Neural progenitor cell (in vitro differentiated cells): ENCODE data around the gene LCK. TPM values are rescaled to one million over a fixed set of nuclear protein-coding genes. Genes with fewer than 3 reads are reported as not detected.

Experiments used
- DNase-seq: peaks from one replicate; pipeline ENCODE4 v3.0.0-alpha.2; 2016; ENCODE audit warnings: low spot score
- H2AFZ ChIP-seq: fragments of 200-600 bp; sonication (generic); replicated peaks from 2 replicates; pipeline ENCODE4 v1.6.1; 2016; ENCODE audit warnings: antibody characterized with exemption
- H3F3A ChIP-seq: fragments of 200-600 bp; sonication (generic); 2 replicates; pipeline ENCODE4 v1.6.1; 2016; ENCODE audit warnings: antibody characterized with exemption, low read depth
- H3K27ac ChIP-seq: fragments of 200-600 bp; sonication (generic); 2 replicates; pipeline ENCODE4 v1.5.1; 2016; ENCODE audit warnings: mild to moderate bottlenecking
- H3K27me3 ChIP-seq: fragments of 200-600 bp; sonication (generic); 2 replicates; pipeline ENCODE4 v1.6.1; 2016; ENCODE audit warnings: mild to moderate bottlenecking, moderate library complexity
- H3K36me3 ChIP-seq: fragments of 200-600 bp; sonication (generic); 2 replicates; pipeline ENCODE4 v1.5.1; 2016
- H3K4me1 ChIP-seq: fragments of 200-600 bp; sonication (generic); 2 replicates; pipeline ENCODE4 v1.6.1; 2016; ENCODE audit warnings: mixed run types
- H3K4me2 ChIP-seq: fragments of 200-600 bp; sonication (generic); 2 replicates; pipeline ENCODE4 v1.6.1; 2016
- H3K4me3 ChIP-seq: fragments of 200-600 bp; sonication (generic); 2 replicates; pipeline ENCODE4 v1.5.1; 2016
- H3K79me2 ChIP-seq: fragments of 200-600 bp; sonication (generic); 2 replicates; pipeline ENCODE4 v1.6.1; 2016; ENCODE audit warnings: low read depth
- H3K9ac ChIP-seq: fragments of 200-600 bp; sonication (generic); 2 replicates; pipeline ENCODE4 v1.6.1; 2016
- H3K9me3 ChIP-seq: fragments of 200-600 bp; sonication (generic); 2 replicates; pipeline ENCODE4 v1.5.1; 2016; ENCODE audit warnings: low read depth
- H4K20me1 ChIP-seq: fragments of 200-600 bp; sonication (generic); 2 replicates; pipeline ENCODE4 v1.6.1; 2016; ENCODE audit warnings: low read depth
- H3K27ac Mint-ChIP-seq: 3 replicates; pipeline ENCODE4 v1.8.0; 2021; ENCODE audit warnings: mixed read lengths
- H3K27me3 Mint-ChIP-seq: 2 replicates; pipeline ENCODE4 v1.8.0; 2022; ENCODE audit warnings: low read depth, mild to moderate bottlenecking, inconsistent platforms, moderate library complexity, mixed read lengths; ENCODE audit not compliant: insufficient read depth
- H3K36me3 Mint-ChIP-seq: 3 replicates; pipeline ENCODE4 v1.8.0; 2021; ENCODE audit warnings: mixed read lengths
- H3K4me1 Mint-ChIP-seq: 3 replicates; pipeline ENCODE4 v1.8.0; 2021; ENCODE audit warnings: mixed read lengths
- H3K4me3 Mint-ChIP-seq: 3 replicates; pipeline ENCODE4 v1.8.0; 2021; ENCODE audit warnings: mild to moderate bottlenecking, moderate library complexity, mixed read lengths
- H3K9me3 Mint-ChIP-seq: 3 replicates; pipeline ENCODE4 v1.8.0; 2020; ENCODE audit warnings: mixed read lengths
- CTCF ChIP-seq: fragments of 200-600 bp; sonication (generic); IDR thresholded peaks from 2 replicates; pipeline ENCODE4 v1.5.1; 2017; ENCODE audit warnings: antibody characterized with exemption, mild to moderate bottlenecking
- EZH2 ChIP-seq: fragments of 200-600 bp; sonication (generic); IDR thresholded peaks from 2 replicates; pipeline ENCODE4 v1.6.1; 2017; ENCODE audit warnings: antibody characterized with exemption, mild to moderate bottlenecking, moderate library complexity
- EZH2phosphoT487 ChIP-seq: fragments of 200-600 bp; sonication (generic); IDR thresholded peaks from 2 replicates; pipeline ENCODE4 v1.6.1; 2017; ENCODE audit warnings: antibody characterized with exemption
- total RNA-seq: library from RNA; depleted of rRNA; stranded (reverse); fragments of >200 nt; gene quantifications from 2 replicates; pipeline ENCODE4 v1.2.3, GENCODE V29; 2015; ENCODE audit warnings: low replicate concordance

LCK gene
- total RNA-seq, 1 donor from 2014 or later = 0.32 TPM

- no peaks in the 10 kb centered on the region for H3K36me3 Mint-ChIP-seq
- Histone ChIP-seq H3K4me1 (no peaks in the 10 kb centered on the region), H3K4me2 (no peak overlapping the region), H3F3A (peaks cover 8% of the 10 kb centered on the region), H3K27ac (no peak overlapping the region), H3K9ac (no peak overlapping the region), H3K4me3 (no peak overlapping the region), H3K9me3 (no peaks in the 10 kb centered on the region), H2AFZ (no peak overlapping the region), H3K36me3 (no peaks in the 10 kb centered on the region), H4K20me1 (no peaks in the 10 kb centered on the region), H3K79me2 (no peaks in the 10 kb centered on the region), H3K27me3 (no peaks in the 10 kb centered on the region)
- no peaks in the 10 kb centered on the region for H3K9me3 Mint-ChIP-seq
- no peaks in the 10 kb centered on the region for H3K4me1 Mint-ChIP-seq
- peaks cover 7% of the 10 kb centered on the region for H3K27me3 Mint-ChIP-seq
- DNase-seq = no peak
- TF ChIP-seq CTCF (no peak), EZH2 (no peak), EZH2phosphoT487 (no peak)
- H3K27ac Mint-ChIP-seq = no peak overlapping the region
- H3K4me3 Mint-ChIP-seq = no peak overlapping the region
Measured at GRCh38 chr1:32285658-32286057, 34.6 kb downstream of the LCK start.

DNA sequence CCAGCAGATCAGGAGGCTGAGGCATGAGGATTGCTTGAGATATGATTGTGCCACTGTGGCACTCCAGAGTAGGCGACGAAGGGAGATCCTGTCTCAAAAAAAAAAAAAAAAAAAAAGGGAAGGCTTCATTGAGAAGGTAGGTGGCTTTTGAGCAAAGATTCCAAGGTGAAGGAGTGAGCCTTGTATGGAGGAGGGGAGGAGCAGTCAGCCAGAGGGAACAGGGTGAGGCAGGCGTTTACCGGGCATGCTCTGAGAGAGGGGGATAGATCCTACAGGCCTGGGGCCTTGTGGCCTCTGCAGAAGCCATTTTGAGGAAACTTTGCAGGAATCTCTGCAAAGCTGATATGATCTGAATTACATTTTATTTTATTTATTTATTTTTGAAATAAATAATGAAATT lies 35.7 kb downstream of the LCK start:
- Histone ChIP-seq H2AFZ (no peak overlapping the region), H3K4me2 (no peak overlapping the region), H3K4me3 (no peak overlapping the region), H3K79me2 (no peaks in the 10 kb centered on the region), H4K20me1 (no peaks in the 10 kb centered on the region), H3K9ac (no peak overlapping the region), H3K27me3 (no peaks in the 10 kb centered on the region), H3K9me3 (no peaks in the 10 kb centered on the region), H3K36me3 (no peaks in the 10 kb centered on the region), H3K4me1 (no peaks in the 10 kb centered on the region), H3F3A (peaks cover 19% of the 10 kb centered on the region), H3K27ac (no peak overlapping the region)
- Mint-ChIP-seq H3K4me1 (peaks cover 4% of the 10 kb centered on the region), H3K4me3 (no peak overlapping the region), H3K27ac (no peak overlapping the region), H3K36me3 (no peaks in the 10 kb centered on the region), H3K9me3 (no peaks in the 10 kb centered on the region), H3K27me3 (peaks cover 10% of the 10 kb centered on the region)
- TF ChIP-seq CTCF (no peak), EZH2 (no peak), EZH2phosphoT487 (no peak)
- no peak for DNase-seq

DNA sequence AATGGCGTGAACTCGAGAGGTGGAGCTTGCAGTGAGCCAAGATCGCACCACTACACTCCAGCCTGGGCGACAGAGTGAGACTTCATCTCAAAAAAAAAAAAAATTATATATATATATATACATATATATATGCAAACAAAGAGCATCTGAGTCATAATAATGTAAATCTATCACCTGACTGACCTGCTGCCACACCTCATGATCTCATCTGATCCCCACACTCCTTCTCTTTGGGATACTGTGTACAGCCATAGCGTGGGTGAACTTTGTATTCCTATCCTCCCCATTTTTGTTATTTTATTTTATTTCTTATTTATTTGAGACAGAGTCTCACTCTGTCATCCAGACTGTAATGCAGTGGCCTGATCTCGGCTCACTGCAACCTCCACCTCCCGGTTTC lies 38.2 kb downstream of the LCK start:
- no peak overlapping the region for H3K4me2 ChIP-seq
- Mint-ChIP-seq H3K9me3 (no peaks in the 10 kb centered on the region), H3K4me3 (no peak overlapping the region), H3K27ac (no peak overlapping the region), H3K4me1 (peaks cover 7% of the 10 kb centered on the region), H3K27me3 (peaks cover 14% of the 10 kb centered on the region), H3K36me3 (no peaks in the 10 kb centered on the region)
- DNase-seq = no peak
- no peaks in the 10 kb centered on the region for H4K20me1 ChIP-seq
- no peaks in the 10 kb centered on the region for H3K9me3 ChIP-seq
- no peaks in the 10 kb centered on the region for H3K36me3 ChIP-seq
- H2AFZ ChIP-seq = no peak overlapping the region
- H3K4me1 ChIP-seq = no peaks in the 10 kb centered on the region
- H3K4me3 ChIP-seq = no peak overlapping the region
- TF ChIP-seq EZH2phosphoT487 (no peak), CTCF (no peak), EZH2 (no peak)
- peaks cover 26% of the 10 kb centered on the region for H3F3A ChIP-seq
- no peak overlapping the region for H3K27ac ChIP-seq
- no peak overlapping the region for H3K9ac ChIP-seq
- no peaks in the 10 kb centered on the region for H3K27me3 ChIP-seq
- peaks cover 22% of the 10 kb centered on the region for H3K79me2 ChIP-seq
